CD4-positive, CD25-positive, alpha-beta regulatory T cell (primary cell): ENCODE results near the gene ANKRD11. TPM values are rescaled to one million over a fixed set of nuclear protein-coding genes. Genes with fewer than 3 reads are reported as not detected.

Experiments
- ATAC-seq, 2 donors: fragments of 150-1000 bp; cut with Tn5 transposase; one replicate each; pipeline ENCODE4 v1.10.0; 2021; ENCODE audit warnings: low read depth in 2 of 2, moderate number of reproducible peaks in 2 of 2, moderate library complexity in 1 of 2
- DNase-seq, 3 donors: peaks; one replicate each; pipeline versions ENCODE4 v3.0.0 to v3.0.0-alpha.2; 2012 to 2022; ENCODE audit warnings: mixed read lengths in 1 of 3
- H3K27ac ChIP-seq: one replicate; pipeline ENCODE4 v1.7.0; 2013; ENCODE audit warnings: mild to moderate bottlenecking, low read length; ENCODE audit not compliant: insufficient read depth, poor library complexity, severe bottlenecking
- H3K27me3 ChIP-seq: one replicate; pipeline ENCODE4 v1.7.0; 2013; ENCODE audit warnings: low read length; ENCODE audit not compliant: control insufficient read depth, insufficient read depth
- H3K36me3 ChIP-seq: one replicate; pipeline ENCODE4 v1.7.0; 2013; ENCODE audit warnings: mild to moderate bottlenecking, low read length, moderate library complexity; ENCODE audit not compliant: control insufficient read depth, insufficient read depth
- H3K4me1 ChIP-seq: 2 replicates; pipeline ENCODE4 v1.7.0; 2013; ENCODE audit warnings: mild to moderate bottlenecking, low read length; ENCODE audit not compliant: insufficient read depth, control insufficient read depth, poor library complexity, severe bottlenecking
- H3K4me3 ChIP-seq: one replicate; pipeline ENCODE4 v1.7.0; 2013; ENCODE audit warnings: low read depth, mild to moderate bottlenecking, low read length, moderate library complexity
- H3K9me3 ChIP-seq, 2 experiments: 1 replicate in 1 of 2; 2 replicates in 1 of 2; pipeline ENCODE4 v1.7.0; 2013; ENCODE audit warnings: low read length in 2 of 2, mild to moderate bottlenecking in 1 of 2, moderate library complexity in 1 of 2; ENCODE audit not compliant: control insufficient read depth in 2 of 2
- H3K27ac Mint-ChIP-seq, 3 donors: one replicate each; pipeline ENCODE4 v1.8.0; 2020 to 2022; ENCODE audit warnings: mild to moderate bottlenecking in 3 of 3, mixed read lengths in 3 of 3, moderate library complexity in 2 of 3
- H3K27me3 Mint-ChIP-seq: one replicate; pipeline ENCODE4 v1.8.0; 2022; ENCODE audit warnings: mild to moderate bottlenecking, mixed read lengths
- H3K36me3 Mint-ChIP-seq: one replicate; pipeline ENCODE4 v1.8.0; 2020; ENCODE audit warnings: mixed read lengths
- H3K4me1 Mint-ChIP-seq, 4 donors: one replicate each; pipeline ENCODE4 v1.8.0; 2020 to 2022; ENCODE audit warnings: mixed read lengths in 4 of 4, mild to moderate bottlenecking in 1 of 4
- H3K4me3 Mint-ChIP-seq, 4 donors: one replicate each; pipeline ENCODE4 v1.8.0; 2020 to 2022; ENCODE audit warnings: mild to moderate bottlenecking in 4 of 4, mixed read lengths in 4 of 4, moderate library complexity in 3 of 4
- H3K9me3 Mint-ChIP-seq, 7 donors: one replicate each; pipeline ENCODE4 v1.8.0; 2020 to 2022; ENCODE audit warnings: mixed read lengths in 7 of 7, mild to moderate bottlenecking in 3 of 7, moderate library complexity in 2 of 7
- polyA plus RNA-seq, 4 donors: library from polyadenylated mRNA; unstranded; fragments of 300-500 nt; fragmentation: Illumina TruSeq; gene quantifications; one replicate each; pipeline ENCODE4 v1.2.3, GENCODE V29; 2021
- total RNA-seq: library from RNA; stranded (reverse); gene quantifications from one replicate; pipeline ENCODE4 v1.2.3, GENCODE V29; 2022

The ANKRD11 gene
- total and polyA plus RNA-seq, 5 donors from 2014 or later = 8.7 to 323 (median 18.6) TPM

DNA sequence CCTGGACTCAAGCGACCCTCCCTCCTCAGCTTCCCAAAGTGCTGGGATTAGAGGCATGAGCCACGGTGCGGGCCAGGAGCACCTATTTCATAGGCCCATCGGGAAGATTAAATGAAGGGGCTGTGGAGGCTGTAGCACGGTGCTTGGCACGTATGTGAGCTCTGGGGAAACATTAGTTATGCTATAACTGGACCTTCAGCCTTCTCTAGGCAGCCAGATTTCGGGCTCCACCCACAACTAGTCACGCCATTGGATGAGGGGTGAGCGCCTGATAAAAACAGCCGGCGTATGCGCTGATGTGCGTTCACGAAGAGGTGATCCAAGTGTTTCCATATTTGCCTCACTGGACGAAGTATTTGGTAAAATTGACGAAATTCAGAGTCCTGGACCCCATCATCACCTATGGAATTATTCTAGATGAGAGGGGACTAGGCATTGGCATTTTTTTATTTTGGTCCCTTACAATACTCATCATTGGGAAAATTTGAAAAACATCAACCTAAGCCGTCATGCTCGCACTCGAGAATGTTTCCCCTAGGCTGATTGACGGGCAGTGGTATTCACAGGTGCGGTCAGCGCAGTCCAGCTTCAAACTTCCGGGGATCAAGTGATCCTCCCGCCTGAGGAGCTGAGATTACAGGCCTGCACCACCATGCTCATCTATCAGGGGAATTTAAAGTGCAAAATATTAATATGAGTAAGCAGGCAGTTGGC is 1.8 kb upstream of the ANKRD11 start:
- peaks cover 36% of the 10 kb centered on the region for H3K4me1 ChIP-seq
- H3K4me1 Mint-ChIP-seq = peaks cover 5 to 58% (median 36%) of the 10 kb centered on the region in 4 donors
- H3K27ac ChIP-seq = peak overlapping the region; percentile 97
- H3K4me3 ChIP-seq = peak overlapping the region; percentile 84
- DNase-seq = no peak
- peak overlapping the region; percentile 69 to 93 (median 78) for H3K27ac Mint-ChIP-seq
- H3K36me3 ChIP-seq = peaks cover 5% of the 10 kb centered on the region
- no peaks in the 10 kb centered on the region for H3K27me3 ChIP-seq
- peaks cover 0 to 2% (median 0%) of the 10 kb centered on the region in 7 donors for H3K9me3 Mint-ChIP-seq
- peaks cover 6% of the 10 kb centered on the region for H3K27me3 Mint-ChIP-seq
- H3K4me3 Mint-ChIP-seq = peak overlapping the region; percentile 91 to 96 (median 93)
- H3K36me3 Mint-ChIP-seq = peaks cover 4% of the 10 kb centered on the region
- no peak for ATAC-seq
- H3K9me3 ChIP-seq = no peaks in the 10 kb centered on the region

DNA sequence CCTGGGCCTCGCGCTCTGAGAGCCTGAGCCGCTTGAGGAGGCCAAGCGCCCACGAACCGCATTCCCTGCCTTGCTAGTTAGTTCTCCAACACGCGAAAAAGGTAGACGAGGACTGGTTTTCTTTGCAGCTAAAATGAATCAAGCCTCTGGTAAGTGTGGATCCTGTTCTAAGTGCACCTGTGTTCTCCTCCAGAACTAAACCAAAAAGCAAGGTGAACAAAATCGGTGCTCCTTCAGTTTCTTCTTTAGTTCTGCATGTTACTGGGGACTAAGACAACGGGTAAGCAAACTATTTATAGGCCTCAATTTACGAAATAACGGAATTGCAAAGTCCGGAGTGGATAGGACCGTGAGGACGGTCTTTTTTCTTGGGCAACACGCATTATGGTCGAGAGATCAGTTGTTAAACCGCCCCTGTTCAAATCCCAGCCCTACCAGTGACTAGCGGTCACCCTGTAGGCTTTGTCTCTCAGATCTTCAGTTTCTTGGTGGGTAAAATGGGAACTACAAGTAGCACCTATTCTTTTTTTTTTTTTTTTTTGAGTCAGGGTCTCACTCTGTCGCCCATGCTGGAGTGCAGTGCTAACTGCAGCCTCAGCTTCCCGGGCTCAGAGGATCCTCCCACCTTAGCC is 993 bp upstream of the ANKRD11 start:
- H3K27me3 ChIP-seq = no peaks in the 10 kb centered on the region
- H3K27me3 Mint-ChIP-seq = peaks cover 6% of the 10 kb centered on the region
- ATAC-seq (no peak), DNase-seq (peak in 1 of 3 donors; percentile 39)
- H3K36me3 ChIP-seq = peaks cover 5% of the 10 kb centered on the region
- H3K4me1 Mint-ChIP-seq = peaks cover 5 to 65% (median 40%) of the 10 kb centered on the region in 4 donors
- peak overlapping the region; percentile 97 for H3K27ac ChIP-seq
- peak overlapping the region; percentile 91 to 96 (median 93) for H3K4me3 Mint-ChIP-seq
- peak overlapping the region; percentile 82 to 97 (median 93) for H3K27ac Mint-ChIP-seq
- H3K4me1 ChIP-seq = peaks cover 44% of the 10 kb centered on the region
- H3K9me3 Mint-ChIP-seq = peaks cover 0 to 2% (median 0%) of the 10 kb centered on the region in 7 donors
- no peaks in the 10 kb centered on the region for H3K9me3 ChIP-seq
- peaks cover 6% of the 10 kb centered on the region for H3K36me3 Mint-ChIP-seq
- peak overlapping the region; percentile 84 for H3K4me3 ChIP-seq

DNA sequence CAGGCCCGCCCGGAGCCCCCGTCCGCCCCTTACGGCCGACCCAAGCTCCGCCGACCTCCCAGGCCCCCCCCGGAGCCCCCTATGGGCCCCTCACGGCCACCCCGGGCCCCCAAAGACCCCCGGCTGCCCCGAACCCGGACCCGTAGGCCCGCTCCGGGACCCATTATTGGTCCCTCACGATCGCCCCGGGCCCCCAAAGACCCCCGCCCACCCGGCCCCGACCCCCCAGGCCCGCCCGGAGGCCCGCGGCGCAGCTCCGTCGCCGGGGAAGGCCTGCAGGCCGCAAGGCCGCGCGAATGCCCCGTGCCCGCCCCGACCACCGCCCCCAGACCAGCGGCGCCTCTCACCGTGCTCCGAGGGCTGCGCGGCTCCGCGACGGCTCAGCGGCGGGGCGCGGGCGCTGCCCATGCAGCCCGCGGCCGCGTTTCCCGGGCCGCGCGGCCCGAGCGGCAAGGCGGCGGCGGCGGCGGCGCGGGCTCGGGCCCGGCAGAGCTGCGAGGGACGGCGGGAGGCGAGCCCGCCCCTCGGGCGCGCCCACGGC is 393 bp downstream of the ANKRD11 start:
- Mint-ChIP-seq H3K9me3 (peaks cover 0 to 2% (median 0%) of the 10 kb centered on the region in 7 donors), H3K36me3 (peaks cover 8% of the 10 kb centered on the region), H3K27ac (no peak overlapping the region), H3K4me3 (peak overlapping the region in 1 of 4 donors; percentile 91), H3K27me3 (peaks cover 6% of the 10 kb centered on the region), H3K4me1 (peaks cover 12 to 78% (median 53%) of the 10 kb centered on the region in 4 donors)
- Histone ChIP-seq H3K27me3 (no peaks in the 10 kb centered on the region), H3K9me3 (no peaks in the 10 kb centered on the region), H3K4me1 (peaks cover 58% of the 10 kb centered on the region), H3K36me3 (peaks cover 5% of the 10 kb centered on the region), H3K27ac (peak overlapping the region; percentile 97), H3K4me3 (no peak overlapping the region)
- no peak for DNase-seq
- ATAC-seq = no peak

DNA sequence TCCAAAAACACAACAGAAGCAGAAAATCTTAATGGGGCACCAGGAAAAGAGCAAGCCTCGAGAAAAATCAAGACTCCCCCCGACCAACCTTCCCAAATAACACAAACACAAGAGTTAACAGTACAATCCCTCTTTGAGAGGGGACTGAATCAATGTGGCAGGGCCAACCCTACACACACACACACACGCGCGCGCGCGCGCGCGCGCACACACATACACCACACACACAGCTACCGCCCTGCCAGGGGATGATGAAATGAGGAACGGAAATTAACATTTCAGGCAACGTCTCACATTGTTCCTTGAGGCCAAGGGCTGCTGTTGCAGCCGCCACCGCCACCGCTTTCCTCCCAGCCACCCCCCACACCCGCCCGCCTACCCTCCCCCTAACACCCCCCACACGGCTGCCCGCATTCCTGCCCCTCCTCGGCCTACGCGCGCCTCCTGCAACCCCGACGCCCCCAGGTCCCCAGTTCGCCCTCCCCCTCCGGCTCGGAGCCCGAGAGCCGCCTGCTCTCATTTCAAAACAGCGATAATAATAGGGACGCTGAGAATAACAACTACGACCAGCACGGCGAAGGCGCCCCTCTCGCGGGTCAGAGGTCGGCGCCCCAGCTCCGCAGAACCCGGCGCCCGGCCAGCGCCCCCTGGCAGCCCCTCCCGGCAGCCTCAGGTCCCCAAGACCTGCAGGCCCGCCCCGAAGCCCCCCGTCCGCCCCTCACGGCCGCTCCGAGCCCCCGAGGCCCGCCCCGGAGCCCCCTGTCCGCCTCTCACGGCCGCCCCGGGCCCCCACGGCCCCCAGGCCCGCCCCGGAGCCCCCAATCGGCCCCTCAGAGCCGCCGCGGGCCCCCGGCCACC is 1.1 kb downstream of the ANKRD11 start:
- Mint-ChIP-seq H3K9me3 (peaks cover 0 to 2% (median 0%) of the 10 kb centered on the region in 7 donors), H3K4me1 (peaks cover 14 to 79% (median 56%) of the 10 kb centered on the region in 4 donors), H3K27me3 (peaks cover 6% of the 10 kb centered on the region), H3K27ac (peak overlapping the region; percentile 96 to 98 (median 97)), H3K36me3 (peaks cover 8% of the 10 kb centered on the region), H3K4me3 (peak overlapping the region; percentile 92 to 97 (median 95))
- peaks cover 5% of the 10 kb centered on the region for H3K36me3 ChIP-seq
- peaks cover 65% of the 10 kb centered on the region for H3K4me1 ChIP-seq
- ATAC-seq (peak; percentile 43 to 47), DNase-seq (peak; percentile 71 to 95 (median 88))
- H3K4me3 ChIP-seq = peak overlapping the region; percentile 98
- no peaks in the 10 kb centered on the region for H3K27me3 ChIP-seq
- no peaks in the 10 kb centered on the region for H3K9me3 ChIP-seq
- peak overlapping the region; percentile 97 for H3K27ac ChIP-seq

DNA sequence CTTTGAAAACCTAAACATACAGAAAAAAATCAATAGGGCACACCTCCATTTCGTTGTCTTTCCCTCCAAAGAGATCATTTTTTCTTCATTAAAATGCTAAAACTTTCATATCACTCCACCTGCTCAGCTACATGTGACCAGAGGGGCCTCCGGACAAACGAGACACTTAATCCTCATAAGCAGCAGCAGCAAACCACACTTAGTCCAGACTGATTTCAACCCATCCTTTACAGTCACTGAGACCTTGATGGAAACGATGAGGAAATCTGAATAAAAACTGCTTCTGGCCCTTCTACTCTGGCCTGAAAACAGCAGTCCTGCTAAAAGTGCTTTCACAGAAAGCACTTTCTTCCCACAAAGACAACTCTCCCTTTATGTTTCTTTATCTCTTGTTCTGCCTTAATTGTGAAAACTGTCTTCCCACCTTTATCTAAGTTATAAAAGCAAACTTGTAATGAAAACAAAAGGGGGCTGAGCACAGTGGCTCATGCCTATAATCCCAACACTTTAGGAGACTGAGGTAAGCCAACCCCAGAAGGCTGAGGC is 4.6 kb downstream of the ANKRD11 start:
- H3K27me3 ChIP-seq = no peaks in the 10 kb centered on the region
- DNase-seq (no peak), ATAC-seq (no peak)
- H3K4me1 ChIP-seq = peaks cover 82% of the 10 kb centered on the region
- H3K9me3 ChIP-seq = no peaks in the 10 kb centered on the region
- peak overlapping the region; percentile 97 for H3K27ac ChIP-seq
- H3K27me3 Mint-ChIP-seq = peaks cover 6% of the 10 kb centered on the region
- H3K36me3 ChIP-seq = no peaks in the 10 kb centered on the region
- peaks cover 18% of the 10 kb centered on the region for H3K36me3 Mint-ChIP-seq
- peak overlapping the region; percentile 94 for H3K4me3 ChIP-seq
- H3K9me3 Mint-ChIP-seq = peaks cover 0 to 2% (median 0%) of the 10 kb centered on the region in 7 donors
- peak overlapping the region; percentile 94 to 98 (median 96) for H3K27ac Mint-ChIP-seq
- peaks cover 35 to 82% (median 69%) of the 10 kb centered on the region in 4 donors for H3K4me1 Mint-ChIP-seq
- peak overlapping the region; percentile 85 to 95 (median 90) for H3K4me3 Mint-ChIP-seq

DNA sequence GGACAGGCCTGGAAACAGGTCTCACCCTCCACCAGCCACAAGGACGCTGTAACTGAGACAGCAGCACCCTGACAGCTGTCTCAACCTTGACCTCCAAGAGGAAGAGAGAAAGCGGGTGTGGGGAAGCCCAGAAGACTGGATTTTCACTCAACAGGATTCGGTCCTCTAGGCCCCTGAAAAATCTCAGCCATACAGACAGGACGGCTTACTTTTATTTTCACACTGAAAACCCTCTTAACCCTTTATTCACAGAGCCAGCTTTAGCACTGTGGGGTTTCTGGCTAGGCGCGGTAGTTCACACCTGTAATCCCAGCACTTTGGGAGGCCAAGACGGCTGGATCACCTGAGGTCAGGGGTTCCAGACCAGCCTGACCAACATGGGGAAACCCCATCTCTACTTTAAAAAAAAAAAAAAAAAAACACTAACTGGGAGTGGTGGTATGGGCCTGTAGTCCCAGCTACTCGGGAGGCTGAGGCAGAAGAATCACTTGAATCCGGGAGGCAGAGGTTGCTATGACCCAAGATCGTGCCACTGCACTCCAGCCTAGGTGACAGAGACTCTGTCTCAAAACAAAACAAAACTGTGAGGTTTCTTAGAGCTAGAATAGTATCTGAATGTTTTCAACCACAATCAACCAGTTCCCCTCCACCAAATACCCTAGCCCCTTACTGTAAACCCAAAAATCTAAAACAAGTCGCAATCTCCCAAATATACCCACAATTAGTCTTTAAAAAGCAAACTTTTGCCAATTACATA is 5.3 kb downstream of the ANKRD11 start:
- peak overlapping the region; percentile 94 for H3K4me3 ChIP-seq
- H3K27me3 ChIP-seq = no peaks in the 10 kb centered on the region
- peaks cover 89% of the 10 kb centered on the region for H3K4me1 ChIP-seq
- no peaks in the 10 kb centered on the region for H3K36me3 ChIP-seq
- DNase-seq (peak in 2 of 3 donors; percentile 36 to 59), ATAC-seq (no peak)
- H3K36me3 Mint-ChIP-seq = peaks cover 20% of the 10 kb centered on the region
- H3K9me3 ChIP-seq = no peaks in the 10 kb centered on the region
- H3K27me3 Mint-ChIP-seq = peaks cover 6% of the 10 kb centered on the region
- peak overlapping the region; percentile 94 to 98 (median 96) for H3K27ac Mint-ChIP-seq
- peaks cover 35 to 86% (median 73%) of the 10 kb centered on the region in 4 donors for H3K4me1 Mint-ChIP-seq
- peaks cover 0 to 2% (median 0%) of the 10 kb centered on the region in 7 donors for H3K9me3 Mint-ChIP-seq
- H3K27ac ChIP-seq = peak overlapping the region; percentile 97
- H3K4me3 Mint-ChIP-seq = peak overlapping the region; percentile 85 to 95 (median 90)
